Measurements from ENCODE around the gene CD52. TPM values are rescaled to one million over a fixed set of nuclear protein-coding genes. Genes with fewer than 3 reads are reported as not detected.
A peak's percentile ranks its signal among the peaks of the same experiment; 100 is the strongest.

Gene CD52
- total and polyA plus RNA-seq, 2 experiments from 2014 or later, result 7.3 TPM; not detected in 1

GRCh38 chr1:26328597-26328996 lies 10.8 kb downstream of the CD52 start:
- no peaks in the 10 kb centered on the region for H3K9me3 Mint-ChIP-seq
- no peaks in the 10 kb centered on the region for H3K79me2 ChIP-seq (replicated peaks; ENCODE audit: insufficient read depth)
- H3K4me3 ChIP-seq, result no peak overlapping the region
- H3K36me3 Mint-ChIP-seq (ENCODE audit: low read depth), result peaks cover 28% of the 10 kb centered on the region; the same call in 2 of the 3 replicates
- no peaks in the 10 kb centered on the region; the same call in 1 of the 2 replicates for H3K4me1 ChIP-seq (ENCODE audit: insufficient read depth)
- no peaks in the 10 kb centered on the region for H3F3A ChIP-seq (replicated peaks; ENCODE audit: low read depth)
- peaks cover 8% of the 10 kb centered on the region for H3K36me3 ChIP-seq (ENCODE audit: insufficient read depth)
- ATAC-seq (no peak), DNase-seq (ENCODE audit: low spot score) (no peak)
- no peak overlapping the region for H2AFZ ChIP-seq
- H3K4me3 Mint-ChIP-seq, result no peak overlapping the region
- peak overlapping the region; percentile 84; the same call in 1 of the 2 replicates for H3K27ac Mint-ChIP-seq
- no peaks in the 10 kb centered on the region for H3K27me3 ChIP-seq (ENCODE audit: insufficient read depth)
- TF ChIP-seq REST (IDR thresholded peaks at IDR 0.05; ENCODE audit: unreplicated experiment) (no peak), JUNB (IDR thresholded peaks at IDR 0.05; ENCODE audit: unreplicated experiment) (no peak), STAT1 (IDR thresholded peaks at IDR 0.05; ENCODE audit: unreplicated experiment) (no peak), ZNF114 (CRISPR knock-in tag; IDR thresholded peaks at IDR 0.05) (no peak), EZH2phosphoT487 (IDR thresholded peaks at IDR 0.05; ENCODE audit: unreplicated experiment) (no peak), EZH2 (IDR thresholded peaks at IDR 0.05; ENCODE audit: low read depth, unreplicated experiment) (no peak), CREB1 (CRISPR knock-in tag; IDR thresholded peaks at IDR 0.05; ENCODE audit: low read depth) (no peak), ETS1 (IDR thresholded peaks at IDR 0.05) (no peak), ZNF331 (CRISPR knock-in tag; IDR thresholded peaks at IDR 0.05; ENCODE audit: low read depth) (no peak), POLR2AphosphoS5 (IDR thresholded peaks at IDR 0.05; ENCODE audit: low read depth) (no peak), NANOG (IDR thresholded peaks at IDR 0.05; ENCODE audit: borderline replicate concordance) (no peak)
- TF ChIP-seq, protein P1, sequence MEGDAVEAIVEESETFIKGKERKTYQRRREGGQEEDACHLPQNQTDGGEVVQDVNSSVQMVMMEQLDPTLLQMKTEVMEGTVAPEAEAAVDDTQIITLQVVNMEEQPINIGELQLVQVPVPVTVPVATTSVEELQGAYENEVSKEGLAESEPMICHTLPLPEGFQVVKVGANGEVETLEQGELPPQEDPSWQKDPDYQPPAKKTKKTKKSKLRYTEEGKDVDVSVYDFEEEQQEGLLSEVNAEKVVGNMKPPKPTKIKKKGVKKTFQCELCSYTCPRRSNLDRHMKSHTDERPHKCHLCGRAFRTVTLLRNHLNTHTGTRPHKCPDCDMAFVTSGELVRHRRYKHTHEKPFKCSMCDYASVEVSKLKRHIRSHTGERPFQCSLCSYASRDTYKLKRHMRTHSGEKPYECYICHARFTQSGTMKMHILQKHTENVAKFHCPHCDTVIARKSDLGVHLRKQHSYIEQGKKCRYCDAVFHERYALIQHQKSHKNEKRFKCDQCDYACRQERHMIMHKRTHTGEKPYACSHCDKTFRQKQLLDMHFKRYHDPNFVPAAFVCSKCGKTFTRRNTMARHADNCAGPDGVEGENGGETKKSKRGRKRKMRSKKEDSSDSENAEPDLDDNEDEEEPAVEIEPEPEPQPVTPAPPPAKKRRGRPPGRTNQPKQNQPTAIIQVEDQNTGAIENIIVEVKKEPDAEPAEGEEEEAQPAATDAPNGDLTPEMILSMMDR (conservative IDR thresholded peaks at IDR 0.05; ENCODE audit: low read depth in 2 of 2), result no peak
- TF ChIP-seq, protein P2, sequence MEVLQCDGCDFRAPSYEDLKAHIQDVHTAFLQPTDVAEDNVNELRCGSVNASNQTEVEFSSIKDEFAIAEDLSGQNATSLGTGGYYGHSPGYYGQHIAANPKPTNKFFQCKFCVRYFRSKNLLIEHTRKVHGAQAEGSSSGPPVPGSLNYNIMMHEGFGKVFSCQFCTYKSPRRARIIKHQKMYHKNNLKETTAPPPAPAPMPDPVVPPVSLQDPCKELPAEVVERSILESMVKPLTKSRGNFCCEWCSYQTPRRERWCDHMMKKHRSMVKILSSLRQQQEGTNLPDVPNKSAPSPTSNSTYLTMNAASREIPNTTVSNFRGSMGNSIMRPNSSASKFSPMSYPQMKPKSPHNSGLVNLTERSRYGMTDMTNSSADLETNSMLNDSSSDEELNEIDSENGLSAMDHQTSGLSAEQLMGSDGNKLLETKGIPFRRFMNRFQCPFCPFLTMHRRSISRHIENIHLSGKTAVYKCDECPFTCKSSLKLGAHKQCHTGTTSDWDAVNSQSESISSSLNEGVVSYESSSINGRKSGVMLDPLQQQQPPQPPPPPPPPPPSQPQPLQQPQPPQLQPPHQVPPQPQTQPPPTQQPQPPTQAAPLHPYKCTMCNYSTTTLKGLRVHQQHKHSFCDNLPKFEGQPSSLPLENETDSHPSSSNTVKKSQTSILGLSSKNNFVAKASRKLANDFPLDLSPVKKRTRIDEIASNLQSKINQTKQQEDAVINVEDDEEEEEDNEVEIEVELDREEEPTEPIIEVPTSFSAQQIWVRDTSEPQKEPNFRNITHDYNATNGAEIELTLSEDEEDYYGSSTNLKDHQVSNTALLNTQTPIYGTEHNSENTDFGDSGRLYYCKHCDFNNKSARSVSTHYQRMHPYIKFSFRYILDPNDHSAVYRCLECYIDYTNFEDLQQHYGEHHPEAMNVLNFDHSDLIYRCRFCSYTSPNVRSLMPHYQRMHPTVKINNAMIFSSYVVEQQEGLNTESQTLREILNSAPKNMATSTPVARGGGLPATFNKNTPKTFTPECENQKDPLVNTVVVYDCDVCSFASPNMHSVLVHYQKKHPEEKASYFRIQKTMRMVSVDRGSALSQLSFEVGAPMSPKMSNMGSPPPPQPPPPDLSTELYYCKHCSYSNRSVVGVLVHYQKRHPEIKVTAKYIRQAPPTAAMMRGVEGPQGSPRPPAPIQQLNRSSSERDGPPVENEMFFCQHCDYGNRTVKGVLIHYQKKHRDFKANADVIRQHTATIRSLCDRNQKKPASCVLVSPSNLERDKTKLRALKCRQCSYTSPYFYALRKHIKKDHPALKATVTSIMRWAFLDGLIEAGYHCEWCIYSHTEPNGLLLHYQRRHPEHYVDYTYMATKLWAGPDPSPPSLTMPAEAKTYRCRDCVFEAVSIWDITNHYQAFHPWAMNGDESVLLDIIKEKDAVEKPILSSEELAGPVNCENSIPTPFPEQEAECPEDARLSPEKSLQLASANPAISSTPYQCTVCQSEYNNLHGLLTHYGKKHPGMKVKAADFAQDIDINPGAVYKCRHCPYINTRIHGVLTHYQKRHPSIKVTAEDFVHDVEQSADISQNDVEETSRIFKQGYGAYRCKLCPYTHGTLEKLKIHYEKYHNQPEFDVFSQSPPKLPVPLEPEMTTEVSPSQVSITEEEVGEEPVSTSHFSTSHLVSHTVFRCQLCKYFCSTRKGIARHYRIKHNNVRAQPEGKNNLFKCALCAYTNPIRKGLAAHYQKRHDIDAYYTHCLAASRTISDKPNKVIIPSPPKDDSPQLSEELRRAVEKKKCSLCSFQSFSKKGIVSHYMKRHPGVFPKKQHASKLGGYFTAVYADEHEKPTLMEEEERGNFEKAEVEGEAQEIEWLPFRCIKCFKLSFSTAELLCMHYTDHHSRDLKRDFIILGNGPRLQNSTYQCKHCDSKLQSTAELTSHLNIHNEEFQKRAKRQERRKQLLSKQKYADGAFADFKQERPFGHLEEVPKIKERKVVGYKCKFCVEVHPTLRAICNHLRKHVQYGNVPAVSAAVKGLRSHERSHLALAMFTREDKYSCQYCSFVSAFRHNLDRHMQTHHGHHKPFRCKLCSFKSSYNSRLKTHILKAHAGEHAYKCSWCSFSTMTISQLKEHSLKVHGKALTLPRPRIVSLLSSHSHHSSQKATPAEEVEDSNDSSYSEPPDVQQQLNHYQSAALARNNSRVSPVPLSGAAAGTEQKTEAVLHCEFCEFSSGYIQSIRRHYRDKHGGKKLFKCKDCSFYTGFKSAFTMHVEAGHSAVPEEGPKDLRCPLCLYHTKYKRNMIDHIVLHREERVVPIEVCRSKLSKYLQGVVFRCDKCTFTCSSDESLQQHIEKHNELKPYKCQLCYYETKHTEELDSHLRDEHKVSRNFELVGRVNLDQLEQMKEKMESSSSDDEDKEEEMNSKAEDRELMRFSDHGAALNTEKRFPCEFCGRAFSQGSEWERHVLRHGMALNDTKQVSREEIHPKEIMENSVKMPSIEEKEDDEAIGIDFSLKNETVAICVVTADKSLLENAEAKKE (CRISPR knock-in tag; IDR thresholded peaks at IDR 0.05), result no peak
- H3K4me1 Mint-ChIP-seq, result 0 out of 3 replicates have a peak, but pooled peaks cover 3% of the 10 kb centered on the region
- H3K9me2 ChIP-seq (ENCODE audit: insufficient read depth), result no peaks in the 10 kb centered on the region
- H4K20me1 ChIP-seq (replicated peaks; ENCODE audit: insufficient read depth), result no peaks in the 10 kb centered on the region; the same call in 1 of the 2 replicates
- H3K27ac ChIP-seq (ENCODE audit: low read depth), result no peak overlapping the region
- no peak overlapping the region for H3K4me2 ChIP-seq
- peaks cover 2% of the 10 kb centered on the region for H3K27me3 Mint-ChIP-seq (ENCODE audit: insufficient read depth, low read depth, poor library complexity)
